Activated CD4-positive, alpha-beta T cell treated with anti-CD3 and anti-CD28 coated beads, Interleukin-2, amount 10 ng/mL, durations not matched to agents 7 days and 5 days (primary cell): ENCODE measurements around the gene SIK2. TPM values are rescaled to one million over a fixed set of nuclear protein-coding genes. Genes with fewer than 3 reads are reported as not detected.

Experiments
- CTCF ChIA-PET: fragments of 350-600 bp; sonication (Branson Sonifier 250); formaldehyde crosslinking; loops from one replicate; lab custom pipeline; 2021; ENCODE audit warnings: antibody characterized with exemption; lab: Charles Lee
- POLR2A ChIA-PET: fragments of 350-600 bp; sonication (Branson Sonifier 250); formaldehyde crosslinking; loops from one replicate; lab custom pipeline; 2021; ENCODE audit warnings: antibody characterized with exemption; lab: Charles Lee
- DNase-seq: peaks from one replicate; pipeline ENCODE4 v3.0.0-alpha.2; 2020
- H3K27ac Mint-ChIP-seq: one replicate; pipeline ENCODE4 v1.8.0; 2021; ENCODE audit warnings: mild to moderate bottlenecking, moderate library complexity, mixed read lengths
- H3K27me3 Mint-ChIP-seq: one replicate; pipeline ENCODE4 v1.8.0; 2021; ENCODE audit warnings: mixed read lengths
- H3K36me3 Mint-ChIP-seq: one replicate; pipeline ENCODE4 v1.8.0; 2021; ENCODE audit warnings: low read depth, mixed read lengths
- H3K4me1 Mint-ChIP-seq: one replicate; pipeline ENCODE4 v1.8.0; 2021; ENCODE audit warnings: mixed read lengths
- H3K4me3 Mint-ChIP-seq: one replicate; pipeline ENCODE4 v1.8.0; 2021; ENCODE audit warnings: mild to moderate bottlenecking, moderate library complexity, mixed read lengths
- H3K9me3 Mint-ChIP-seq: one replicate; pipeline ENCODE4 v1.8.0; 2021; ENCODE audit warnings: mixed read lengths
- total RNA-seq, 2 experiments: library from RNA; stranded (reverse); gene quantifications; one replicate each; pipeline ENCODE4 v1.2.3, GENCODE V29; 2021

The SIK2 gene
- total RNA-seq, 2 experiments from 2014 or later: 8.2 to 9.6 TPM

GRCh38 chr11:111589114-111589513 lies 13.1 kb upstream of the SIK2 start:
- Mint-ChIP-seq H3K4me1 (no peaks in the 10 kb centered on the region), H3K27ac (no peak overlapping the region), H3K9me3 (no peaks in the 10 kb centered on the region), H3K36me3 (no peaks in the 10 kb centered on the region), H3K27me3 (peaks cover 9% of the 10 kb centered on the region), H3K4me3 (no peak overlapping the region)
- ChIA-PET POLR2A (no interaction called here), CTCF (interaction anchor here (0.7 to 1.3 kb wide), 3 partner anchors 143 to 964 kb away, joined by 3 to 5 read pairs (median 3); no protein-coding TSS in a partner anchor)
- no peak for DNase-seq

- CTCF ChIA-PET: interaction anchor here (0.8 to 1.3 kb wide), 3 partner anchors 20 to 207 kb away, joined by 3 read pairs; no protein-coding TSS in a partner anchor
These were observed 12.3 kb upstream of the SIK2 start for GRCh38 chr11:111589886-111590499.

GRCh38 chr11:111591187-111591960 lies 10.9 kb upstream of the SIK2 start:
- no peak for DNase-seq
- Mint-ChIP-seq H3K9me3 (no peaks in the 10 kb centered on the region), H3K27me3 (peaks cover 26% of the 10 kb centered on the region), H3K27ac (no peak overlapping the region), H3K4me3 (no peak overlapping the region), H3K4me1 (no peaks in the 10 kb centered on the region), H3K36me3 (no peaks in the 10 kb centered on the region)
- ChIA-PET CTCF (interaction anchor here (1.0 kb wide), 1 partner anchor 12 kb away, joined by 3 read pairs; no protein-coding TSS in a partner anchor), POLR2A (no interaction called here)

More at GRCh38 chr11:111589886-111590499, 12.3 kb upstream of the SIK2 start:
- H3K27me3 Mint-ChIP-seq: peaks cover 14% of the 10 kb centered on the region
- POLR2A ChIA-PET: no interaction called here
- no peaks in the 10 kb centered on the region for H3K9me3 Mint-ChIP-seq
- no peaks in the 10 kb centered on the region for H3K36me3 Mint-ChIP-seq
- no peak for DNase-seq
- no peaks in the 10 kb centered on the region for H3K4me1 Mint-ChIP-seq
- no peak overlapping the region for H3K4me3 Mint-ChIP-seq
- H3K27ac Mint-ChIP-seq: no peak overlapping the region

- no peaks in the 10 kb centered on the region for H3K4me1 Mint-ChIP-seq
- no peak overlapping the region for H3K27ac Mint-ChIP-seq
- DNase-seq: no peak
- CTCF ChIA-PET: no interaction called here
- no peaks in the 10 kb centered on the region for H3K36me3 Mint-ChIP-seq
- H3K27me3 Mint-ChIP-seq: peaks cover 30% of the 10 kb centered on the region
- POLR2A ChIA-PET: no interaction called here
- H3K9me3 Mint-ChIP-seq: no peaks in the 10 kb centered on the region
- no peak overlapping the region for H3K4me3 Mint-ChIP-seq
These were observed 9.8 kb upstream of the SIK2 start for GRCh38 chr11:111592491-111592890.

GRCh38 chr11:111596319-111596718 lies 5.9 kb upstream of the SIK2 start:
- Mint-ChIP-seq H3K36me3 (no peaks in the 10 kb centered on the region), H3K9me3 (no peaks in the 10 kb centered on the region), H3K27ac (no peak overlapping the region), H3K4me1 (peaks cover 3% of the 10 kb centered on the region), H3K4me3 (no peak overlapping the region), H3K27me3 (peaks cover 25% of the 10 kb centered on the region)
- CTCF ChIA-PET: interaction anchor here (1.8 kb wide), 1 partner anchor 181 kb away, joined by 8 read pairs; no protein-coding TSS in a partner anchor
- POLR2A ChIA-PET: no interaction called here
- no peak for DNase-seq

GRCh38 chr11:111598148-111598547 lies 4.1 kb upstream of the SIK2 start:
- Mint-ChIP-seq H3K27ac (no peak overlapping the region), H3K27me3 (peaks cover 25% of the 10 kb centered on the region), H3K4me1 (peaks cover 10% of the 10 kb centered on the region), H3K36me3 (peaks cover under 1% of the 10 kb centered on the region), H3K9me3 (no peaks in the 10 kb centered on the region), H3K4me3 (no peak overlapping the region)
- POLR2A ChIA-PET: no interaction called here
- no peak for DNase-seq
- CTCF ChIA-PET: interaction anchor here (1.8 kb wide), 1 partner anchor 179 kb away, joined by 8 read pairs; no protein-coding TSS in a partner anchor

GRCh38 chr11:111598559-111598958 lies 3.7 kb upstream of the SIK2 start:
- POLR2A ChIA-PET: no interaction called here

GRCh38 chr11:111601636-111601978 lies 642 bp upstream of the SIK2 start:
- H3K36me3 Mint-ChIP-seq: peaks cover 2% of the 10 kb centered on the region
- ChIA-PET CTCF (interaction anchor here (0.6 to 2.0 kb wide), 3 partner anchors 175 to 264 kb away, joined by 3 to 9 read pairs (median 4); no protein-coding TSS in a partner anchor), POLR2A (no interaction called here)
- H3K4me3 Mint-ChIP-seq: peak overlapping the region; percentile 97
- peaks cover 29% of the 10 kb centered on the region for H3K4me1 Mint-ChIP-seq
- H3K9me3 Mint-ChIP-seq: no peaks in the 10 kb centered on the region
- H3K27ac Mint-ChIP-seq: peak overlapping the region; percentile 92
- DNase-seq: no peak
- H3K27me3 Mint-ChIP-seq: peaks cover 6% of the 10 kb centered on the region

More at GRCh38 chr11:111598559-111598958, 3.7 kb upstream of the SIK2 start:
- Mint-ChIP-seq H3K4me3 (no peak overlapping the region), H3K4me1 (peaks cover 14% of the 10 kb centered on the region), H3K27me3 (peaks cover 25% of the 10 kb centered on the region), H3K27ac (no peak overlapping the region), H3K9me3 (no peaks in the 10 kb centered on the region), H3K36me3 (peaks cover 2% of the 10 kb centered on the region)
- CTCF ChIA-PET: interaction anchor here (0.7 kb wide), 1 partner anchor 258 kb away, joined by 3 read pairs; no protein-coding TSS in a partner anchor
- DNase-seq: no peak

- peaks cover 2% of the 10 kb centered on the region for H3K36me3 Mint-ChIP-seq
These were observed 789 bp downstream of the SIK2 start for GRCh38 chr11:111602865-111603610.

GRCh38 chr11:111603611-111604130 lies 1.4 kb downstream of the SIK2 start:
- peaks cover 2% of the 10 kb centered on the region for H3K36me3 Mint-ChIP-seq
- H3K4me1 Mint-ChIP-seq: peaks cover 28% of the 10 kb centered on the region
- CTCF ChIA-PET: interaction anchor here (0.7 to 1.5 kb wide), 9 partner anchors 9 to 230 kb away, joined by 3 to 8 read pairs (median 3); partner anchors contain the start of gene PPP2R1B
- H3K27me3 Mint-ChIP-seq: peaks cover 1% of the 10 kb centered on the region
- H3K4me3 Mint-ChIP-seq: peak overlapping the region; percentile 97
- POLR2A ChIA-PET: no interaction called here
- no peaks in the 10 kb centered on the region for H3K9me3 Mint-ChIP-seq
- no peak for DNase-seq
- H3K27ac Mint-ChIP-seq: peak overlapping the region; percentile 92

More at GRCh38 chr11:111602865-111603610, 789 bp downstream of the SIK2 start:
- peak overlapping the region; percentile 92 for H3K27ac Mint-ChIP-seq
- CTCF ChIA-PET: interaction anchor here (1.2 to 2.0 kb wide), 4 partner anchors 12 to 176 kb away, joined by 3 to 9 read pairs (median 4); no protein-coding TSS in a partner anchor
- H3K4me1 Mint-ChIP-seq: peaks cover 29% of the 10 kb centered on the region
- peak; percentile 27 for DNase-seq
- POLR2A ChIA-PET: no interaction called here
- H3K27me3 Mint-ChIP-seq: peaks cover 2% of the 10 kb centered on the region
- H3K4me3 Mint-ChIP-seq: peak overlapping the region; percentile 97
- H3K9me3 Mint-ChIP-seq: no peaks in the 10 kb centered on the region

- H3K4me1 Mint-ChIP-seq: peaks cover 27% of the 10 kb centered on the region
- peak overlapping the region; percentile 97 for H3K4me3 Mint-ChIP-seq
- no peaks in the 10 kb centered on the region for H3K27me3 Mint-ChIP-seq
- DNase-seq: peak; percentile 22
- H3K9me3 Mint-ChIP-seq: no peaks in the 10 kb centered on the region
- POLR2A ChIA-PET: no interaction called here
- no peak overlapping the region for H3K27ac Mint-ChIP-seq
- CTCF ChIA-PET: interaction anchor here (0.5 to 1.5 kb wide), 15 partner anchors 8 to 427 kb away, joined by 3 to 8 read pairs (median 3); partner anchors contain the start of gene PPP2R1B
- H3K36me3 Mint-ChIP-seq: peaks cover 2% of the 10 kb centered on the region
These were observed 2.3 kb downstream of the SIK2 start for GRCh38 chr11:111604392-111605009.

GRCh38 chr11:111605681-111606080 lies 3.4 kb downstream of the SIK2 start:
- Mint-ChIP-seq H3K4me3 (no peak overlapping the region), H3K4me1 (peaks cover 27% of the 10 kb centered on the region), H3K9me3 (no peaks in the 10 kb centered on the region), H3K27me3 (no peaks in the 10 kb centered on the region), H3K36me3 (peaks cover 2% of the 10 kb centered on the region), H3K27ac (no peak overlapping the region)
- DNase-seq: no peak
- CTCF ChIA-PET: no interaction called here
- POLR2A ChIA-PET: no interaction called here
